GM15510 (cell line): Measurements from ENCODE around the gene MPIG6B.

Source experiments
- POLR2A ChIP-seq: IDR thresholded peaks from 3 replicates; pipeline ENCODE4 v1.6.1; 2011; ENCODE audit warnings: borderline replicate concordance; ENCODE audit not compliant: insufficient read length; ENCODE audit errors: extremely low read depth

MPIG6B gene

GRCh38 chr6:31775633-31776484 is 52.7 kb downstream of the MPIG6B start:
- no peak for TF ChIP-seq POLR2A
